Regular cardiac myocyte (primary cell): ENCODE measurements around the gene KLC4. TPM values are rescaled to one million over a fixed set of nuclear protein-coding genes. Genes with fewer than 3 reads are reported as not detected.

Source experiments
- total RNA-seq: library from RNA; depleted of rRNA; stranded (reverse); fragments of >200 nt; gene quantifications from 2 replicates; pipeline ENCODE4 v1.2.3, GENCODE V29; 2014

KLC4 gene
- total RNA-seq = 11.5 and 19.4 TPM in 2 replicates

GRCh38 chr6:43059168-43060033 lies at the start of gene KLC4, which contains the start of gene MRPL2:
KLC4 (plus strand) TSS chr6:43059631; CDS start chr6:43061336, 1,705 bp downstream.
MRPL2 (minus strand) TSS chr6:43059434; CDS start chr6:43059381, 53 bp downstream.

GRCh38 chr6:43013843-43014433 lies 45.5 kb upstream of the KLC4 start, which contains the start of the genes KLHDC3 and MEA1:
KLHDC3 (plus strand) TSS chr6:43014249; CDS start chr6:43017193, 2,944 bp downstream.
MEA1 (minus strand) TSS chr6:43013946; CDS start chr6:43013813, 133 bp downstream.

GRCh38 chr6:43021270-43022047 lies 38.0 kb upstream of the KLC4 start, which contains the start of gene RRP36:
RRP36 (plus strand) TSS chr6:43021623; CDS start chr6:43021655, 32 bp downstream.

GRCh38 chr6:43053545-43054205 lies 5.8 kb upstream of the KLC4 start, which contains the start of gene CUL7:
CUL7 (minus strand) TSS chr6:43053851; CDS start chr6:43052788, 1,063 bp downstream.

GRCh38 chr6:43075670-43076463 lies 16.4 kb downstream of the KLC4 start, which contains the start of gene PTK7:
PTK7 (plus strand) TSS chr6:43076314; CDS start chr6:43076489, 175 bp downstream.

Other genes with a start within 250 kb of the KLC4 start
- 162 and 174 TPM in 2 replicates for gene RPL7L1, start 180.0 kb upstream of the KLC4 start, total RNA-seq
- gene PTCRA, start 143.6 kb upstream of the KLC4 start, total RNA-seq = 0.19 TPM in 1 of 2 replicates, not detected in the other
- gene CNPY3, start 130.2 kb upstream of the KLC4 start, total RNA-seq = 38.3 and 44.8 TPM in 2 replicates
- 0.19 TPM in 1 of 2 replicates, not detected in the other for gene GNMT, start 98.9 kb upstream of the KLC4 start, total RNA-seq
- 25.9 and 46.8 TPM in 2 replicates for gene PEX6, start 80.5 kb upstream of the KLC4 start, total RNA-seq
- gene PPP2R5D, start 75.1 kb upstream of the KLC4 start, total RNA-seq = 39.7 and 47.4 TPM in 2 replicates
- 65.1 and 125 TPM in 2 replicates for gene MEA1, start 45.7 kb upstream of the KLC4 start, total RNA-seq
- gene KLHDC3, start 45.4 kb upstream of the KLC4 start, total RNA-seq = 64.8 and 107 TPM in 2 replicates
- 64.3 and 147 TPM in 2 replicates for gene RRP36, start 38.0 kb upstream of the KLC4 start, total RNA-seq
- gene CUL7, start 5.8 kb upstream of the KLC4 start, total RNA-seq = 41.0 and 52.4 TPM in 2 replicates
- gene MRPL2, start 197 bp upstream of the KLC4 start, total RNA-seq = 15.2 and 32.8 TPM in 2 replicates
- 47.0 and 107 TPM in 2 replicates for gene PTK7, start 16.7 kb downstream of the KLC4 start, total RNA-seq
- 16.1 and 23.4 TPM in 2 replicates for gene SRF, start 111.6 kb downstream of the KLC4 start, total RNA-seq
- gene CUL9, start 122.6 kb downstream of the KLC4 start, total RNA-seq = 14.0 and 20.3 TPM in 2 replicates
- 36.1 and 53.1 TPM in 2 replicates for gene DNPH1, start 169.8 kb downstream of the KLC4 start, total RNA-seq
- under 0.01 TPM in 1 of 2 replicates, not detected in the other for gene TTBK1, start 183.8 kb downstream of the KLC4 start, total RNA-seq
- gene SLC22A7, start 238.6 kb downstream of the KLC4 start, total RNA-seq = not detected in 2 replicates
- not detected in 2 replicates for gene CRIP3, start 249.2 kb downstream of the KLC4 start, total RNA-seq